ENCODE results near the gene FBXL16.

Gene FBXL16

DNA sequence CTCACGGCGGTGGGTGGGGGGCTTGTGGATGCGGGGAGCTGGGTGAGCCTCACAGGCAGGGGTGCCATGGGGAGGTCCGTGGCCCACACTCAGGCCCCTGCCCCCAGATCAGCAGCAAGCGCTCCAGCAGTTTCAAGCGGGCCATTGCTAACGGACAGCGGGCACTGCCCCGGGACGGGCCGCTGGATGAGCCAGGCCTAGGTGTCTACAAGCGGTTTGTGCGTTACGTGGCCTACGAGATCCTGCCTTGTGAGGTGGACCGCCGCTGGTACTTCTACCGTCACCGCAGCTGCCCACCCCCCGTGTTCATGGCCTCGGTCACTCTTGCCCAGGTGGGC, 29.1 kb downstream of the FBXL16 start:
- DNase-seq = no peak

DNA sequence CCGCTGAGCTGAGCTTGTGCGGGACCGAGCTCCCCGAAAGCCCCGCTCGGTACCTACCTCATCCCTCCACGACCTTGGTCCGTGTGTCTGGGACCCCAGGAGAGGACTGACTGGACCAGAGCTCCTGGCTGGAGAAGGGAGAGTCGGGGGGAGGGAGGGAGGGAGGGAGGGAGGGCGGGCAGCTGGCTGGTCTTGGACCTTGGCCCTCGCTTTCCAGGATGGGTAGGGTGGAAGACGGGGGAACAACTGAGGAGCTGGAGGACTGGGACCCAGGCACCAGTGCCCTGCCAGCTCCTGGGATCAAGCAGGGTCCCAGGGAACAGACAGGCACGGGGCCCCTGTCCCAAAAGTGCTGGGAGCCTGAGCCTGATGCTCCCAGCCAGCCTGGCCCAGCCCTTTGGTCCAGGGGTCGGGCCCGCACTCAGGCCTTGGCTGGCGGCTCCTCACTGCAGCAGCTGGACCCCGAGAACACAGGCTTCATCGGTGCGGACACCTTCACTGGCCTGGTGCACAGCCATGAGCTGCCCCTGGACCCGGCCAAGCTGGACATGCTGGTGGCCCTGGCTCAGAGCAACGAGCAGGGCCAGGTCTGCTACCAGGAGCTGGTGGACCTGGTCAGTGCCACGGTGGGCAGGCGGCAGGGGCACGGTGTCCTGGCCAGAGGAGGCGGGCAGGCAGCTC, 29.6 kb downstream of the FBXL16 start:
- no peak for DNase-seq

DNA sequence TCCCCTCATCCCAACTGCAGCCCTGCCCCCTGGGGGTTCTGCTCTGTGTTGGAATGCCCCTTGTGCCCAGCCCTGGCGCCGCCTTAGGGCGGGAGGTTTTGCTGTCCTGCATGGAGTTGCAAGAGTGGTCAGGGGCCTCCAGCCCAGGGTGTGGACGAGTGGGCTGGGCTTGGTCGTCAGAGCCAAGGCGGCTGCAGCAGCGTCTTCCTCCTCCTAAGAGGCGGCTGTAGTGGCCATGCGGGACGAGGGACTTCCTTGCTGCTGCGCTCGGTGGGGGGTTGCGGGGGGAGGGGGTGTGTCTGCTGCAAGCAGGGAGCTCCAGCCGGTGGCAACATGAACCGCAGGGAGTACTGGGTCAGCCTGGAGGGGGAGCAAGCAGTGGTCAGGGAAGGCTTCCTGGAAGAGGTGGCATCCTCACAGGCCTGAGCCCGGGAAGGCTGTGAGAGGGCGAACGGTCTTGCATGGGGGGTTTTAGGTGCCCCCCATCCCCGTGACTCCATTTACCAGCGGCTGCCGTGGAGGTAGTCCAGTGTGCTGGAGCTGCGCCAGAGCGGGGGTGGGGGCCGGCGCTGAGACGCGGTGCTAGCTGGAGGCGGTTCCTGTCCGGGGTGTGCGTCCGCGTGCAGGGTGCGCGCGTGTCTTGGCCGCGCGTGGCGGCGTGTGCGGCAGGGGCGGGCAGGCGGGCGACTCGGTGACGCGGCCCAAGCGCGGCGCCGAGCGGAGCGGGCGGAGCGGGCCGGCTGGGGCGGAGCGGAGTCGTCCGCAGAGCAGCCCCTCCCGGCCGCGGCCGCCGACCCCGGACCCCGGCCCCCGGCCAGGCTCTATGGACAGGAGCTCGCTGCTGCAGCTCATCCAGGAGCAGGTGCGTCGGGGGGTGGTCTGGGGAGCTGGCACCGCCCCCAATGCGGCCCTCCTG, 30.4 kb downstream of the FBXL16 start, which contains the start of gene RHBDL1:
RHBDL1 (plus strand) TSS at position 704 of the 916 bp plus-strand sequence; CDS start at position 824, 120 bp downstream.
- no peak for DNase-seq

DNA sequence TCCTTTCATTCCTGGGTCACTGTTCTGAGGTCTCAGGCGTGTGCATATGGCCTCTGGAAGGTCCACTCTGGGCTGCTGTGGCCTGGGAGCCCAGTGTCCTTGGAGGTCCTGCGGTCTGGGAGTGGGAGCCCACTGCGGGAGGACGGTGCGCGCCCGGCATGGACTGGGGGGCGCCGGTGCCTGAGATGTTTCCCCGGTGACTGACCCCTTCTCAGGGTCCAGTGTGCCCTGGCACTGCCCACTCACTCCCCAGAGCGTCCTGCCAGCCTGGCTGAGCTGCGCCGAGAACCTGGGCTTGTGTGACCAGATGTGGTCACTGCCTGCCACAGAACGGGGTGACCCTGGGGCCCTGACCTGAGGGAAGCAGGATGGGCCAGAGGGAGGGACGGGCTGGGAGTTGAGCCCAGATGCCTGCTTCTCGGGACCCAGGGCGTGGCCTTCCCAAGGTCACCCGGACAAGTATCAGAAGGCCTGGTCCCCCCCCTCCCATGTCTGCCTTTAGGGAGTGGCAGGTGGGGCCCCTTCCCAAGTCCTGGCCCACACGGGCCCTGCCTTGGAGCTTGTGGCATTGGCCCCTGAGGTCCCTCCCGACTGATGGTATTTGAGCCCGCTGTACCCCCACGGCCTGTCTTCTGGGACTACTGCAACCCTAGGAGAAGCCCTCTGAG, 31.3 kb downstream of the FBXL16 start:
- DNase-seq = no peak

DNA sequence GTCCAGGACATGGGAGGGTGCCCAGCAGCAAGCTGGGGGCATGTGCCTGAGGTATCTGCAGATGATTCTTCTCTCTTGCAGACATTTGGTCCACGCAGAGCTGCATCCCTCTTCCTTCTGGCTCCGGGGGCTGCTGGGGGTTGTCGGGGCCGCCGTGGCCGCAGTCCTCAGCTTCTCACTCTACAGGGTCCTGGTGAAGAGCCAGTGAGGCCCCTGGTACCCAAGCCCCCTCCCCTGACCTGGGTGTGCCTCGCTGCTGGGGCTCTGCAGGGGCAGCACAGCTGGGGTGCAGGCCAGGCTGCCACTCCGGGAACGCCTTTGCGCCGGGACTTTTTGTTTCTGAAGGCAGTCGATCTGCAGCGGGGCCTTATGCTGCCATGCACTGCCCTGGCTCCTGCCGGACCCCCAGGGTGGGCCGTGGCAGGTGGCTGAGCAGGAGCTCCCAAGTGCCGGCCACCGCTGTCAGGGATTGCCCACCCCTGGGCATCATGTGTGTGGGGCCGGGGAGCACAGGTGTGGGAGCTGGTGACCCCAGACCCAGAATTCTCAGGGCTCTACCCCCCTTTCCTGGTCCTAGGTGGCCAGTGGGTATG, 32.1 kb downstream of the FBXL16 start:
- no peak for DNase-seq

DNA sequence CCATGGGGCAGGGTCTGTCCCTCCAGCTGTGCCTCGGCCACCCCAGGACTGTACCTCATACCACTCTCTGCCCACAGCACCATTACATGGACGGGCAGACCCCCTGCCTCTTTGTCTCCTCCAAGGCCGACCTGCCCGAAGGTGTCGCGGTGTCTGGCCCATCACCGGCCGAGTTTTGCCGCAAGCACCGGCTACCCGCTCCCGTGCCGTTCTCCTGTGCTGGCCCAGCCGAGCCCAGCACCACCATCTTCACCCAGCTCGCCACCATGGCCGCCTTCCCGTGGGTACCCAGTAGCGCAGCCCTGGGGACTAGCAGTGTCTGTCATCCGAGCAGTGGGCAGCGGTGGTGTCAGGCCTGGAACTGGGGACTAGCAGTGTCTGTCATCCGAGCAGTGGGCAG, 32.8 kb downstream of the FBXL16 start:
- no peak for DNase-seq

DNA sequence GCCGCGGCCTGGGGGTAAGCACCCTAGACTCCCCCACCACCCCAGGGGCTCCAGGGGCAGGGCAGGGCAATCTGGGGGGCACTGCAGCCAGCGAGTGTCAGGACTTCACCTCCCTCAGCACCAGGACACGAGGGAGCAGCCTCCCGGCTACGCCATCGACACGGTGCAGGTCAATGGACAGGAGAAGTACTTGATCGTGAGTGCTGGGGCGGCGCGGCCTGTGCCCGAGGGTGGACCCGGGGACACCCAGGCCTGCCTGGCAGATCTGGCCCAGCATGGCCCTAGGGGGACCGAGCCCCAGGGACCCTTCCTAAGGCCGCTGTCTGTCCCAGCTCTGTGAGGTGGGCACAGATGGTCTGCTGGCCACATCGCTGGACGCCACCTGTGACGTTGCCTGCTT, 33.2 kb downstream of the FBXL16 start:
- no peak for DNase-seq

DNA sequence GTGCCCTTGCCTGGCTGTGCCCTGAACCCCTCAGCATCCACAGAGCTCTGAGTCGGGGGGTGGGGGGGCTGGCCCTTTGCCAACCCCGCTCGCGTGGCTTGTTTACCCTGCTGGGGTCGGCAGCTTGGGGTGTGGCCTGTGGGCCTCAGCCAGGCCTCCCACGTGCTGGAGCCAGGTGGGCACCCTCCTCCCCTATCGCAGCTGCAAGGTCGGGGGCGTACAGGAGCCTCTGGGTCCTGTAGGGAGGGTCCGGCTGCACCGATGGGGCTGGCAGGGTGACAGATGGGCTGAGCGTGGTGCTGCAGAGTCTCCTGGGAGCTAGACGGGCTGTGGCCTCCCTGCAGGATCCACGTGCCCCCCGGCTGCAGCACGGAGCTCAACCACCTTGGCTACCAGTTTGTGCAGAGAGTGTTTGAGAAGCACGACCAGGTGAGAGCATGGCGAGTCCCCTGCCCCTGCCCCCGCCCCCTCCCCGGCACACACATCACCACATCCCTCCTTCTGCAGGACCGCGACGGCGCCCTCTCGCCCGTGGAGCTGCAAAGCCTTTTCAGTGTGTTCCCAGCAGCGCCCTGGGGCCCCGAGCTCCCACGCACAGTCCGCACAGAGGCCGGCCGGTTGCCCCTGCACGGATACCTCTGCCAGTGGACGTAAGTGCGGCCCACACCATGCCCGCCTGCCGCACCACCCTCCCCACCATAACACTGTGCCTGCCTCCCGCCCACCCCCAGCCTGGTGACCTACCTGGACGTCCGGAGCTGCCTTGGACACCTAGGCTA, 34.1 kb downstream of the FBXL16 start:
- DNase-seq = no peak

DNA sequence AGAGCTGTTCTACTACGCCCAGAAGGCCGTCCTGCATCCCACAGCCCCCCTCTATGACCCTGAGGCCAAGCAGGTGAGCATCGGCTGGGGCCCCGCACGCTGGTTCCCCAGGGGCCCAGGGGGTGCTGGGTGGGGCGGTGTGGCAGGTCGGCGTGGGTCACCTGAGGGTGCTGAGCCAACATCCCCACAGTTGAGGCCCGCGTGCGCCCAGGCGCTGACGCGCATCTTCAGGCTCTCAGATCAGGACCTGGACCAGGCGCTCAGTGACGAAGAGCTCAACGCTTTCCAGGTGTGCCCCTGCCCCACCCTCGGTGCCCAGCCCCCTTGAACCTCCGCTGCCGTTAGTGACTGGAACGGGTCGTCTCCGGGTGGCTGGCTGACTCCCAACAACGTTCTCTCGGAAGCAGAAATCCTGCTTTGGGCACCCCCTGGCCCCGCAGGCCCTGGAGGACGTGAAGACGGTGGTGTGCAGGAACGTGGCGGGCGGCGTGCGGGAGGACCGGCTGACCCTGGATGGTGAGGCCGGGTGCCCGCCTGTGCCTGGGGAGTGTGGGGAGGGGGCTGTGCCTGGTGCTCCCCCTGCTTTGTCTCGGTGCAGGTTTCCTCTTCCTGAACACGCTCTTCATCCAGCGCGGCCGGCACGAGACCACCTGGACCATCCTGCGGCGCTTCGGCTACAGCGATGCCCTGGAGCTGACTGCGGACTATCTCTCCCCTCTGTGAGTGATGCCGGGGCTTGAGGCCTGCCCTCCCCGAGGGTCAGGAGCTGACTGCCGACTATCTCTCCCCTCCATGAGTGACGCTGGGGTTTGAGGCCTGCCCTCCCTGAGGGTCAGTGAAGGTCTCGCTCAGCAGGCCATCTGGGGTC, 34.9 kb downstream of the FBXL16 start:
- DNase-seq = no peak

DNA sequence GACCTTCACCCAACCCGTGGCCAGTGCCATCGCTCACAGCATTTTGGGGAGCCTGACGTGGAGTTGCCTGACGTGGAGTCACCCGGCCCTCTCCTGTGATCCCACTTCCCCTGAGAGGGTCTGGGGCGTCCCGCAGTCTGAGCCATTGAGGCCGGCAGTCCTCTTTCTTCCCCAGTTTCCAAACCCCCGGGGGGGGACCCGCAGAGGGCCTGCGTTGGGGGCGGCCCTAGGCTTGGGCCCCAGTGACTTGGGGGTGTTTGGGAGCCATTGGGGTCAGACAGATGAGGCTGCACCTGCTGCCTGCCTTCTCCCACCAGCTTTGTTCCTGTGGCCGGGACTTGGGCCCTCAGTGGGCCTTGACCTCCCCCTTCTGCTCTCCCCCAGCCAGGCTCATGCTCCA, 35.9 kb downstream of the FBXL16 start:
- no peak for DNase-seq

DNA sequence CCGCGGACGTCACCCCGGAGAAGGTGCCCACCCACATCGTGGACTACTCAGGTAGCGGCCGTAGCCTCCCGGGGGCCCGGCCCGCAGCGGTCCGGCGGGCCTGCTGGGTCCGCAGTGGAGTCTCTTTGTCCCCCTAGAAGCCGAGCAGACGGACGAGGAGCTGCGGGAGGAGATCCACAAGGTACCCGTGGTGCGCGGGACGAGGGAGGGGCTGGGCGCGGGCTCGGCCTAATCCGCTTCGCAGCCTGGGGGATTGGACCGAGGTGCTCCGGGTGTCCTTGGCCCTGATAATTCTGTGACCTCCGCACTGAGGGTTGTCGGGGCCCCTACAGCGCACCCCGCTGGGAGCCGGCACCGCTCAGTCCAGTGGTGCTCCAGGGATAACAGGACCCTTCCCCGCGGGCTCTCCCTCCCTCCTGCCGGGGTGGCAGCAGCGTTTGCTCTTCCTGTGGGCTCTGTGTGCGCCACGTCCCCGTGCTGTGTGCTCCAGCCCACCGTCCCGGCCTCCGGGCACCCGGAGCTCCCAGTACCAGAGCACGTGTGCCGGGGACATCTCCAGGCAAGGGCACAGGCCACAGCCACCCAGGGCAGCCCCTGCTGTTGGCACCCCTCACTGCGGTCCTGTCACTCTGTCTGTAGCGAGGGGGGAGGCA, 37.0 kb downstream of the FBXL16 start:
- DNase-seq = peak; percentile 11

DNA sequence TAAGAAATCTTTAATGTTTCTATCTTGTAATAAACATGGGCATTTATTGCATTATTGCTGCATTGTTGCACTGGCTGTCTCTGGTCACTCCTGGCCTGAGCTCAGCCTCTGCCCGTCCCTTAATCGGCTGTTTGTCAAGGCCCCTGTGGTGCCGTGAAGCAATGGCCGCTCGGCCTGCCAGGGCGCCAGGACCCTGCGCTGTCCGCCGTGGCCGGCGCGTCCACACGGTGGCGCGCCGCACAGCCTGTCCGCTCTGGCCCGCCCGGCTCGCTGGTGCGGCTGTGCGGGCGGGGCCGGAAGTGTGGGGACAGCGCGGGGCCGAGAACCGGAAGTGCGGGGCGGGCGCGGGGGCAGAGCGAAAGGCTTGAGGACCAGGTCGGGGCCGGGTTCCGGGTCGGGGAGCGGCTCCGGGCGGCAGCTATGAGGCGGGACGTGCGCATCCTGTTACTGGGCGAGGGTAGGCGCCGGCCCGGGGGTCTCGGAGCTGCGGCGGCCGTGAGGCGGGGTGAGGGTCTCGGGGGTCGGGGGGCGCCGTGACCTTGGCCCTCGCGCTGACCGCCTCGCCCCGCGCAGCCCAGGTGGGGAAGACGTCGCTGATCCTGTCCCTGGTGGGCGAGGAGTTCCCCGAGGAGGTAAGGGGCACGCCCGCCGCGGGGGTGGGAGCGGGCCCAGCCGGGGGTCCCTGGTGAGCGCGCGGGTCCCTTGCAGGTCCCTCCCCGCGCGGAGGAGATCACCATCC, 37.7 kb downstream of the FBXL16 start, which contains the start of gene RHOT2:
RHOT2 (plus strand) TSS at position 353 of the 739 bp plus-strand sequence; CDS start at position 421, 68 bp downstream.
- peak; percentile 96 for DNase-seq

DNA sequence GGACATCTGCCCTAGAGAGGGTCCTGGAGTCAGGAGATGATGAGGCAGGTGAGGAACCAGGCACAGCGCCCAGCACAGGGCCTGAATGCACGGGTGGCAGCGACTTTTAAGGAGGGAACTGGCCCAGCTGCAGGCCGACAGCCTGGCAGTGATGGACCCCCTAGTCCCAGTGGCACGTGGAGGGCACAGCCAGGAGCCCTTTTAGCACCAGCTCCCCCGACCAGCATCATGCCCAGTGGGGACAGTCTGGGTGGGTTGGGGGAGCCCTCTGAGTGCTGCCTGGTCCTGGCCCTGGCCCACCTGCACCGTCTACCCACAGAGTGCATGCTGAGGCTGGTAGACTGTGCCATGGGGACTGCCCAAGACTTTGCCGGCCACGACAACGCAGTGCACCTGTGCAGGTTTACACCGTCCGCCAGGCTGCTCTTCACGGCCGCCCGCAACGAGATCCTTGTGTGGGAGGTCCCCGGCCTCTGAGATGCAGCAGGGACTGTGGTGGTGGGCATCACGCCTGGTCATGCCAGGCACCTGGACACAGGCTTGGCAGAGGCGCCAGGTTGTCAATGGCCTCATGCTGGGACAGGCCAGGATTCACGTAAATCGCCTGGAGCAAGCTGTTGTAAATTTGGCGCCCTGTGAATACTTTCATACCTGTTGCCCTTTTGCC, 38.4 kb downstream of the FBXL16 start:
- DNase-seq = no peak

DNA sequence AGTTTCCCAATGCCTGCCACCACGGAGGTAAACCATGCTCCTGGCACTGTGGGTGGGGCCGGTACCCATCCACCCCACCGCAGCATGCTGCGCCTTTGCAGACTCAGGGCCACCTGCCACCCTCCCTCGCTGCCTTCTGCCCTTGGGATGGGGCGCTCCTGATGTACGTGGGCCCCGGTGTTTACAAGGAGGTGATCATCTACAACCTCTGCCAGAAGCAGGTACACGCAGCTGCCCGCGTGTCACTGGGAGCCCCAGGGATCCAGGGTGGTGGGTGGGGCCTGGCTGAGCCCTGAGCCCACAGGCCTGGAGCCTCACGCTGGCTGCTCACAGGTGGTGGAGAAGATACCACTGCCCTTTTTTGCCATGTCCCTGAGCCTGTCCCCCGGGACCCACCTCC, 39.0 kb downstream of the FBXL16 start:
- DNase-seq = no peak

DNA sequence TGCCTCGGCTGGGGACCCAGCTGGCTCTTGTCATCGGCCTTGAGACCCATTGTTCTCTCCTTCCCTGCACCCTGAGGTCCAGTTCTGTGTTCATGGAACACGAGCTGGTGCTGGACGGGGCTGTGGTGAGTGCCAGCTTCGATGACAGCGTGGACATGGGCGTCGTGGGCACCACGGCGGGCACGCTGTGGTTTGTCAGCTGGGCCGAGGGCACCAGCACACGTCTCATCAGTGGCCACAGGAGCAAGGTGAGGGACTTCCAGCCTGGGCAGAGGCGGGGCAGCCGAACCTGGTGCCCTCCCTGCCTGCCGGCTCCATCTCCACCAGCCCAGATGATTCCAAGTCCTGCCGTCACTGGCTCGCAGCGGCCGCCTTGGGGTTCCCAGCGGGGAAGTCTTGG, 43.0 kb downstream of the FBXL16 start:
- no peak for DNase-seq

DNA sequence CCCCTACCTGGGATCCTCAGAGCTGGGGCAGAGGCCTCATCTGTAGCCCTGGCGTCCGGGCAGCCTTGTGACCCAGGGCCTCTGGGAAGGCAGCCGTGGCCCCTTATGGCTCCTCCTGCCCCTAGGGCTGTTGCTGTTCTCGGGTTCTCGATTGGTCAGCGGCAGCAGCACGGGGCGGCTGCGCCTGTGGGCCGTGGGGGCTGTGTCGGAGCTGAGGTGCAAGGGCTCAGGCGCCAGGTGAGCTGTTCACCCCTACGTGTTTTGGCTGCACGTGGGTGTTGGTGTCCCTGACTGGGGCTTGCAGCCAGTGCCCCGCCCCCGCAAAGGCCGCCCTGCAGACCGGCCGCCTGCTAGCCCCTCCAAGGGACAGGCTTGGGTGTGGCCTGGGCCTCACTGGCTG, 43.5 kb downstream of the FBXL16 start:
- DNase-seq = no peak

DNA sequence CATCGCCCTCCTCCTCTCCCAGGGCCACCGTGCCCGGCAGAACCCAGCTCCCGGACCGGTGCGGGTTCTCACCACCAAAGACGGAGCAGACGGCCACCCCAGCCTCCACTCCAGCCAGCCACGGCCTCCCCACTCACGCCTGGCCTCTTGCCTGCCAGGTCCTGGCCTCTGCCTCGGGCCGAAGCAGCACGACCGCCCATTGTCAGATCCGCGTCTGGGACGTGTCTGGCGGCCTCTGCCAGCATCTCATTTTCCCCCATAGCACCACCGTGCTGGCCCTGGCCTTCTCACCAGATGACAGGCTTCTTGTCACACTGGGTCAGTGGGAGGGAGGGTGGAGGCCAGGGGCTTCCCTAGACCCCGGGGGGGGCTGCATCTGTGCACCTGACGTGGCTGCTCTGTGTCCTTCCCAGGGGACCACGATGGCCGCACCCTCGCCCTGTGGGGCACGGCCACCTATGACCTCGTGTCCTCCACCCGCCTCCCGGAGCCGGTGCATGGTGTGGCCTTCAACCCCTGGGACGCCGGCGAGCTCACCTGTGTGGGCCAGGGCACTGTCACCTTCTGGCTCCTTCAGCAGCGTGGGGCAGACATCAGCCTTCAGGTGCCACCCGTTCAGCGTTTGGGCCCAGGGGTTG, 44.3 kb downstream of the FBXL16 start:
- DNase-seq = no peak

DNA sequence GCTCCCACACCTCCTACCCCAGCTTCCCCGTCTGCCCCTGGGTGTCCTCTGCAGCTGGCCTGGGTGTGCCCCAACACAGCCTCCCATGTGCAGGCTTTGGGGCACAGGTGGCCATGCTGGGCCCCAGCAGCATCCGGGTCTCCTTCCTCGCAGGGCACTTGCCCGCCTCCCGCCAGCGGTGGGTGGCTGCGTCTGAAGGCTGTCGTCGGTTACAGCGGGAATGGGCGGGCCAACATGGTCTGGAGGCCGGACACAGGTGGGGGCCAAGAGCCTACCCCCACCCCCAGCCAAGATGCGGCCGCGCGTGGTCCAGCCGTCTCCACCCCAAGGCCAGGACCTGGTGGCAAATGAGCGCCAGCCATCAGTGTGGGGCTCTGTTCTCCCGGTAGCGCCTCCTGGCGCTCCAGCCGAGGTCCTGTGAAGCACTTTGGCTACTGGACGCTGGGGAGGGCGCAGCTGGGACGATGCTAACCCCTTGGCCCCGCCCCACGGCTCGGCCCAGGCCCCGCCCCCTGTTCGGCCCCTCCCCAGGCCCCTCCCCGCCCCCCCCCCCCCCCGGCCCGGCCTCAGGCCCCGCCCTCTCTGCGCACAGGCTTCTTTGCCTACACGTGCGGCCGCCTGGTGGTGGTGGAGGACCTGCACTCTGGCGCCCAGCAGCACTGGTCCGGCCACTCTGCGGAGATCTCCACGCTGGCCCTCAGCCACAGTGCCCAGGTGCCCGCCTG, 45.0 kb downstream of the FBXL16 start:
- DNase-seq = peak; percentile 92
